Breast epithelium (tissue), 4 donors: ENCODE data around the gene ARID1B. TPM values are rescaled to one million over a fixed set of nuclear protein-coding genes. Genes with fewer than 3 reads are reported as not detected.

Source experiments
- DNase-seq, 2 donors: peaks; one replicate each; pipeline ENCODE4 v3.0.0-alpha.2; 2019; ENCODE audit warnings: low spot score in 2 of 2
- H3K27ac ChIP-seq, 2 donors: fragments of 200-600 bp; sonication (generic) in 1 of 2; one replicate each; pipeline ENCODE4 v1.5.1; 2016 to 2019; ENCODE audit warnings: mild to moderate bottlenecking in 1 of 2
- H3K27me3 ChIP-seq, 2 donors: fragments of 200-600 bp; sonication (generic) in 1 of 2; one replicate each; pipeline versions ENCODE4 v1.5.1 to v1.6.0; 2017 to 2019; ENCODE audit warnings: control low read depth in 1 of 2, mild to moderate bottlenecking in 1 of 2
- H3K36me3 ChIP-seq: fragments of 200-600 bp; one replicate; pipeline ENCODE4 v1.5.1; 2019
- H3K4me1 ChIP-seq, 2 donors: fragments of 200-600 bp; sonication (generic); one replicate each; pipeline ENCODE4 v1.5.1; 2016 to 2019; ENCODE audit warnings: control low read depth in 1 of 2
- H3K4me3 ChIP-seq, 3 donors: fragments of 200-600 bp; sonication (generic); 1 replicate in 2 of 3; 2 replicates in 1 of 3; pipeline ENCODE4 v1.5.1; 2016 to 2019; ENCODE audit warnings: mild to moderate bottlenecking in 3 of 3, moderate library complexity in 2 of 3
- H3K9me3 ChIP-seq, 2 donors: fragments of 200-600 bp; sonication (generic) in 1 of 2; one replicate each; pipeline ENCODE4 v1.5.1; 2016 to 2019; ENCODE audit warnings: control low read depth in 1 of 2
- CTCF ChIP-seq, 3 donors: fragments of 450-650 bp; IDR thresholded peaks; one replicate each; pipeline ENCODE4 v1.5.1; 2016 to 2017; ENCODE audit warnings: antibody characterized with exemption in 3 of 3, mild to moderate bottlenecking in 3 of 3, moderate library complexity in 3 of 3
- POLR2A ChIP-seq: fragments of 450-650 bp; IDR thresholded peaks from one replicate; pipeline ENCODE4 v1.6.1; 2016; ENCODE audit warnings: antibody characterized with exemption, mild to moderate bottlenecking, moderate library complexity
- POLR2AphosphoS5 ChIP-seq, 3 donors: sonication (generic); formaldehyde crosslinking; IDR thresholded peaks; one replicate each; pipeline ENCODE4 v1.6.1; 2017; ENCODE audit warnings: antibody characterized with exemption in 3 of 3
- intact Hi-C: fragments of 100-400 bp; cut with DNase I; formaldehyde crosslinking; loops from one replicate; pipeline ENCODE4 v1.15.1; 2023; ENCODE audit warnings: low total_unique reads
- total RNA-seq, 3 donors: library from RNA; depleted of rRNA; stranded (reverse); fragments of >200 nt; gene quantifications; one replicate each; pipeline ENCODE4 v1.1.0, GENCODE V29; 2016

The ARID1B gene
- total RNA-seq = 100 to 1,000 TPM in 2 of 3 donors, 10 to 100 TPM in 1; 99.9 to 205 (median 131) TPM

DNA sequence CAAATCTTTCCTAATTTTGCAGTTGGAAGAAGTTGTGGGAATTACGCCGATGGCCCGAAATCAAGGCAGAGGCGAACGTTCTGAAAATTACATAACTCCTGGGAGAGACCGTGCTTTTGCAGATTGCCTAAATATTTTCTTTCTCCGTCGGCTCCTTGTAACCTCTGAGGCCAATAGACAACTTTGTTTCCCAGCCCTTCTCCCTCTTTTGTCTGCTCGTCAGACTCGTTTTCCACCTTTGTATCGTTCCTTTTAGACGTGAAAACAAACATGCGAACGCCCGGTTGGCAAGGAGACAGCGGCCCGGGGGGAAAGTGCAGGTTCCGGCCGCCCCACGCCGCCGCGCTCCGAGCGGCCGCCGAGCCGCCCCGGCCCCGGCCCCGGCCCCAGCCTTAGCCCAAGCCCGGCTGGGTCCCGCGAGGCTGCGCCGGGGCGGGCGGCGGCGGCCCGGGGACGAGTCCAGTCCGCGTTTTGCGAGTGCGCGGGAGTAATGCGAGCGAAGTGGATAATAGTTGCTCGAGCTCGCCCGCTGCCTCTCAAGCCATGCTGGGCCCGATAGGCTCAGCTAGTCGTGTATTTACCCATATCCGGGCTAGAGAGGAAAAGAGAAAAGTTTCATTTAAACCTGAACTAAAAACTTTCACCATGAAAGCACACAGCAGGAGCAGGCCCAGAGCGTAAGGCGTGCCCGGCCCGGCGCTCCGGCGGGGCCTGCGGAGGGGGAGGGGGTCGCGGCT, at the start of gene ARID1B:
Gene ARID1B (plus strand): TSS at position 539 of the 737 bp plus-strand sequence. CDS start 303 bp downstream, outside the sequence.
- intact Hi-C loops = loop anchor here (5.0 to 10.0 kb wide), 3 partner anchors 55 to 248 kb away; no protein-coding TSS in a partner anchor
- Histone ChIP-seq H3K9me3 (no peaks in the 10 kb centered on the region), H3K27ac (peak within 1 kb of the TSS; percentile 98 to 100), H3K27me3 (no peaks in the 10 kb centered on the region), H3K36me3 (no peaks in the 10 kb centered on the region), H3K4me1 (peaks cover 0 to 5% of the 10 kb centered on the region in 2 donors), H3K4me3 (peak within 1 kb of the TSS; percentile 84 to 97 (median 87))
- TF ChIP-seq POLR2A (no peak), POLR2AphosphoS5 (IDR thresholded peaks at IDR 0.05) (peak; percentile 47 to 74 (median 68))
- DNase-seq = peak; percentile 78 to 84

DNA sequence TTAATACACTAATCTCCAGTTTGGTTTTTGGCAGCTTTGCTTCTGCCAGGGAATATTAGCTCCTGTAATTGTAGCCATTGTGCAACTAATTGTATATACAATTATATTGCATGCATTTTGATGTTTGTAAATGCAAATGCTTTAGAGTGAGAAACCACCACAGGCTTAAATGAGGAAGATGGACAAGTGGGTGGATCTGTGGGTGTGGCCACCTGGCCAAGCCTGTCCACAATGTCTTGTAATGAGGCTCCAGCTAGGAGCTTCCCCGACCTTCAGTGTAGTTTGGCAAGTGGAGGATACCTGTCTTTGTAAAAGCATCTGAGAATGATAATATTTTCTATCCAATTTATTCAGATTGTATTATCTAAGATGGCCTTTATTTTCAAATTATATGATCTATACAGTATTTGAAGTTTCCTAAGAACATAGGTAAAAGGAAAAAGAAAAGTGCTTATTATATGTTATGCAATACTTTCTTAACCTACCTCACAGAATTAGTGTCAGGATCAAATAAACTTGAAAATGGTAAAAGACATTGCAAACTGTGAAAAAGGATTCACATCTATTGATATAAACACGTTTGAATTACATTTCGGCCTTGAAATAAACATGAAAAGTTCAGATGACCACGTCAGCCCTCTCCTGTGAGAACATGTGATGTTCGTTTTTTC, 49.3 kb upstream of the ARID1B start:
- H3K27ac ChIP-seq = no peak overlapping the region
- TF ChIP-seq POLR2A (no peak), CTCF (IDR thresholded peaks at IDR 0.05) (no peak), POLR2AphosphoS5 (IDR thresholded peaks at IDR 0.05) (no peak)
- no peaks in the 10 kb centered on the region for H3K9me3 ChIP-seq
- DNase-seq = no peak
- H3K4me1 ChIP-seq = no peaks in the 10 kb centered on the region
- intact Hi-C loops = no loop called here
- no peak overlapping the region for H3K4me3 ChIP-seq
- no peaks in the 10 kb centered on the region for H3K36me3 ChIP-seq
- H3K27me3 ChIP-seq = no peaks in the 10 kb centered on the region

GRCh38 chr6:156729248-156729647, 47.9 kb upstream of the ARID1B start:
- Histone ChIP-seq H3K27me3 (no peaks in the 10 kb centered on the region), H3K27ac (no peak overlapping the region), H3K9me3 (no peaks in the 10 kb centered on the region), H3K36me3 (no peaks in the 10 kb centered on the region), H3K4me3 (no peak overlapping the region), H3K4me1 (no peaks in the 10 kb centered on the region)
- intact Hi-C loops = no loop called here
- DNase-seq = no peak
- TF ChIP-seq POLR2AphosphoS5 (IDR thresholded peaks at IDR 0.05) (no peak), CTCF (IDR thresholded peaks at IDR 0.05) (no peak), POLR2A (no peak)

DNA sequence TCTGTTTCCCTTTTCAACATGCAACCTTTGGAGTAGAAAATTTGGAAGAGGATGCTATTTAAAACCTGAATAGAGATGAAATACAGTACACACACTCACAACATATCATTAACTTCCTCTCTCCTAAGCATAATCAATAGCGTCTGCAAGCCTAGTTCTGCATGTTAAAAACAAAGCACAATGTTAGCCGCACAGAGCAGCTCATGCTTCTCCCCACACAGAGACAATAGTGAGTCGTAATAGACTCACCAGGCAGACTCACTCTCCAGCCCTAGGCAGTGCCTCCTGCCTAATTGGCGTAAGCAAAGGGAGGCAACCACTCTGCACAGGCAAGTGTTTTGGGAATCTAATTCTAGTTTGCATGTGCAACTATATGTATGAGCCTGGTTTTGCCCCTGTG, 45.8 kb upstream of the ARID1B start:
- DNase-seq = no peak
- Histone ChIP-seq H3K4me3 (no peak overlapping the region), H3K27me3 (no peaks in the 10 kb centered on the region), H3K27ac (no peak overlapping the region), H3K9me3 (no peaks in the 10 kb centered on the region), H3K4me1 (no peaks in the 10 kb centered on the region), H3K36me3 (no peaks in the 10 kb centered on the region)
- TF ChIP-seq POLR2AphosphoS5 (IDR thresholded peaks at IDR 0.05) (no peak), CTCF (IDR thresholded peaks at IDR 0.05) (no peak), POLR2A (no peak)
- intact Hi-C loops = loop anchor here (5.0 kb wide), 1 partner anchor 436 kb away; no protein-coding TSS in a partner anchor

DNA sequence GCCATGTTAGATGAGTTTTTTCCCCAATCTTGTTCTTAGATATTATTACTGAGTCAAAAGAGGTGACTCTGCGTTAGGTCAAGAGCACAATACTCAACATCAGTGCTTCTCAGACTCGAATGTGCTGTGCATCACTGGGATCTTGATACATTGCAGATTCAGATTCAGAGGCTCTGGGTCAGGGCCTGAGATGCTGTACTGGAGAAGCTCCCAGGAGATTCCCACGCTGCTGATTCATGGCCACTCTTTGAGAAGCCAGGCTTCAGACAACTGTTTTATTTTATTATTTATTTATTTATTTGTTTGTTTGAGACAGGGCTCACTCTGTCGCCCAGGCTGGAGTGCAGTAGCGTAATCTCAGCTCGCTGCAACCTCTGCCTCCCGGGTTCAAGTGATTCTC, 41.4 kb upstream of the ARID1B start:
- Histone ChIP-seq H3K4me1 (no peaks in the 10 kb centered on the region), H3K27ac (no peak overlapping the region), H3K9me3 (peaks cover 0 to 14% of the 10 kb centered on the region in 2 donors), H3K4me3 (no peak overlapping the region), H3K36me3 (no peaks in the 10 kb centered on the region), H3K27me3 (no peaks in the 10 kb centered on the region)
- intact Hi-C loops = no loop called here
- DNase-seq = no peak
- TF ChIP-seq POLR2AphosphoS5 (IDR thresholded peaks at IDR 0.05) = no peak
- no peak for TF ChIP-seq POLR2A
- TF ChIP-seq CTCF (IDR thresholded peaks at IDR 0.05) = no peak
